C4-2B (cell line): Measurements from ENCODE around the gene CFAP157.

Experiments used
- H3K27ac ChIP-seq: fragments of 450-650 bp; 2 replicates; pipeline ENCODE4 v1.5.1; 2017
- CTCF ChIP-seq: fragments of 450-650 bp; conservative IDR thresholded peaks from 2 replicates; pipeline ENCODE4 v1.5.1; 2017; ENCODE audit warnings: mild to moderate bottlenecking
- ZFX ChIP-seq: fragments of 450-650 bp; IDR thresholded peaks from 2 replicates; pipeline ENCODE4 v1.6.1; 2017

Gene CFAP157

DNA sequence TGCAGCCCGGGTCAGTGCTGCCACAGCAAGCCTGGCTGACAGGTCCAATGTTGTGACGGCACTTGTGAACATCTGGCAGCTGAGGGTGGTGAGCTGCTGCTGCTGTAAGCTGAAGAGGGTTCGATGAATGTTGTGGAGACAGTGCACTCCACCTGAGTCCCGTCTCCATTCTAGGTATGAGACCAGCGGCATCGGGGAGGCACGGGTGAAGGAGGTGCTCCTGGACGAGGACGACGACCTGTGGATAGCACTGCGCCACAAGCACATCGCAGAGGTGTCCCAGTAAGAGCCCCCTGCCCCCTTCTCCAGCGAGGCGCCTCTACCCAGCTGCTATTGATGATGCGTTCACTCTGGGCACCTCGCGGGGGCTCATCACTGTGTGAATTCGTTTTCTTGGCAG, 38.9 kb upstream of the CFAP157 start:
- no peak overlapping the region for H3K27ac ChIP-seq
- no peak; the same call in 1 of the 2 replicates for TF ChIP-seq ZFX
- no peak for TF ChIP-seq CTCF

DNA sequence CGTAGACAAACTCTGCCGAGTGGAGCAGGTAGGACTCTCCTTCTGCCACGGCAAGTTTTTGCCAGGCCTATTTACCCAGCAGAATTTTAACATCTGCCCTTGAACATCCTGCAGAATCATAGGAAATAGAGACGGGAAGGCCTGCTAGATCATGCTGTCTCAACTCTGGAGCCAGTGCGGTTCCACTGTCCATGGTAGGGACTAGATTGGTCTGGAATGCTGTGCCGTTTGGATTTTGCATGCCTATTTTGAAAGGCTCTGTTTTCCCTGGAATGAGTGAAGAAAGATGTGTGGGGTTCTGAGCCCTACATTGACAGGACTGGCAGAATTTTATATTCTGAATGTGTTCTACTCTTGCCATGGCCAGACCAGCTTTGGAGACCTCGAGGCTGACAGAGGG, 33.6 kb upstream of the CFAP157 start:
- TF ChIP-seq ZFX = no peak
- TF ChIP-seq CTCF = no peak
- H3K27ac ChIP-seq = no peak overlapping the region

DNA sequence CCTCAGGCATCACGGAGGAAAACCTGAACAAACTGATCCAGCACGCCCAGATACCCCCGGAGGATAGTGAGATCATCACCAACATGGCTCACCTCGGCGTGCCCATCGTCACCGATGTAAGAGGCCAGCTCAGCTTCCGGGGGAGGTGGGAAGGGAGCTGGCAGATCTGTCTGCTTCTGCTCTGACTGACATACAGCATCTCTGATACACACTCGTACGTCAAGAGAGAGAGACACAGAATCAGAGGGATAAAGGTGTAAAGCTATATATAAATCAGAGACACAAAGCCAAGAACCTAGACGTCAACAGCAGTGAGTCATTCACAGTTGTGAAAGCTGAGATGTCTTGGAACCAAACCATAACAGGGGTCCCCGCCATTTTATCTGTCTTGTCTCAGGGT, 30.1 kb upstream of the CFAP157 start:
- no peak overlapping the region for H3K27ac ChIP-seq
- TF ChIP-seq ZFX = no peak
- no peak for TF ChIP-seq CTCF

DNA sequence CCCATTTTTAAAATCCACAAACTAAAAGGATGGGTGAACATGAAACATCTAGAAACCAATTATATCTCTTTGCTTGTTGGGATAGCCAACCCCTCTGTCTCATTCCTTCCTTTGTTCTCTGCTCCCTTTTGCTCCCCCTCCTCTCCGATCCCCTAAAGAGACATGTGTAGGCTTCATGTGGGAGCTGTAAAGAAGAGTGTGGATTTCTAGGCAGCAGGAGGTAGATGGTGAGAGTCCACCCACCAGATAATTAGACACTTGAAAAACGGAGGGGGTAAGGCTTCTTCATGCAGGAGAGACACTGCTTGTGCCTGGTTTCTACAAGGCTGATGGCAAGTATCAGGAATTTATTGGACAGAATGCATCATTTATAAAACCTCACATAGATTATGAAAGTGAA, 27.3 kb upstream of the CFAP157 start:
- no peak for TF ChIP-seq CTCF
- no peak for TF ChIP-seq ZFX
- H3K27ac ChIP-seq = no peak overlapping the region

GRCh38 chr9:127680226-127680625, 26.6 kb upstream of the CFAP157 start:
- no peak overlapping the region for H3K27ac ChIP-seq
- TF ChIP-seq ZFX (no peak), CTCF (no peak)

GRCh38 chr9:127680846-127681245, 25.9 kb upstream of the CFAP157 start:
- TF ChIP-seq ZFX (no peak), CTCF (no peak)
- no peak overlapping the region for H3K27ac ChIP-seq

DNA sequence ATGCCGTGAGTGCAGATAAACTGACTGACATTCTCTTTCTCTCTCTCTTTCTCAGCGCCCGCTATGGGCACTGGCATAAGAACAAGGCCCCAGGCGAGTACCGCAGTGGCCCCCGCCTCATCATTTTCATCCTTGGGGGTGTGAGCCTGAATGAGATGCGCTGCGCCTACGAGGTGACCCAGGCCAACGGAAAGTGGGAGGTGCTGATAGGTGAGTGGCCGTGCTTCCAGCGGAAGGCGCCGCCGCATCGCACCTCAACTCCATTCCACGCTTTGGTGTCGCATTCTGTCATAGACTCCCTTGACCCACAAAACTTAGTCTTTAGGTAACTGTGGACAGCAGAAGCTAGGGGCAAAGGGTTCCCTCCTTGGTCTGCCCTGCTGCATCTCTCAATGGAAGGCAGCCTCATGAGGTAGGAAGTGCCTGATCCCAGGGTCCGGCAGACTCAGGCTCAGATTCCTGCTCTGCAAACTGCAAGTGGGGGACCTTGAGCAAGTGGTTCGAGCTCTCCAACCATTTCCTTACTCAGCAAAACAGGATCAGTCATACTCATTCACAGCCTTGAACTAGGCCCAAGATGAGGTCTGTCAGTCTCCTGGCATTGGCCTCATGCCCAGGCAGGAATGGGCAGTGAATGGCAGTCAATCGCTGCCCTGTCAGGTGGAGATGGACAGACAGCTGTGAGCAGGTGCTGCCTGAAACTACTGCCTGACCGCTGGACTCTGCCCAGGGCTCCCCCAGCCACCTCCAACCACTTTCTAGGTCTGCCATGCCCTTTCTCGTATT, 24.2 kb upstream of the CFAP157 start:
- no peak overlapping the region for H3K27ac ChIP-seq
- no peak for TF ChIP-seq ZFX
- no peak for TF ChIP-seq CTCF
